ENCODE results near the gene FRY. TPM values are rescaled to one million over a fixed set of nuclear protein-coding genes. Genes with fewer than 3 reads are reported as not detected.
"Not testable (repeated sequence)": the region's sequence is repeated elsewhere in the genome, so short reads cannot be mapped to it uniquely, and the experiment has no call there.

Gene FRY
- total RNA-seq, 1 experiment from 2014 or later = 1.3 TPM

- H3K4me3 ChIP-seq (ENCODE audit: low read length); H4K20me1 ChIP-seq (ENCODE audit: low read length); intact Hi-C loops (cut with micrococcal nuclease); H3K27me3 ChIP-seq (ENCODE audit: low read length); H3K9ac ChIP-seq (ENCODE audit: low read length); H3K36me3 ChIP-seq (ENCODE audit: low read depth, low read length); H3K27ac ChIP-seq (ENCODE audit: low read length); H2AFZ ChIP-seq (ENCODE audit: low read length); H3K9me3 ChIP-seq (ENCODE audit: low read length); BruUV-seq (replicated peaks); H3K9me2 ChIP-seq (replicated peaks; ENCODE audit: low read length); H3F3A ChIP-seq (ENCODE audit: low read length, unreplicated experiment); H3K79me2 ChIP-seq (ENCODE audit: low read length); H3K4me1 ChIP-seq (ENCODE audit: insufficient read depth, low read length); H3K4me2 ChIP-seq (ENCODE audit: low read length); POLR2A ChIA-PET (ENCODE audit: unreplicated experiment); CTCF ChIA-PET; ATAC-seq; DNase-seq: not testable (repeated sequence)
Observed at GRCh38 chr13:31984388-31984787, 47.2 kb upstream of the FRY start.

GRCh38 chr13:31986676-31987470, 44.7 kb upstream of the FRY start:
- no peak for TF ChIP-seq EZH2phosphoT487 (IDR thresholded peaks at IDR 0.05; ENCODE audit: borderline replicate concordance, low read length)
- no peak for TF ChIP-seq EZH2 (IDR thresholded peaks at IDR 0.05; ENCODE audit: low read length, unreplicated experiment)
- no peak for DNase-seq
- BruUV-seq (replicated peaks) = no TSS peak
- Histone ChIP-seq H3K4me1 (ENCODE audit: insufficient read depth, low read length) (peaks cover 3% of the 10 kb centered on the region; the same call in 1 of the 2 replicates), H3K4me2 (ENCODE audit: low read length) (no peak overlapping the region), H3K27ac (ENCODE audit: low read length) (no peak overlapping the region), H3K9me2 (replicated peaks; ENCODE audit: low read length) (no peaks in the 10 kb centered on the region), H3F3A (ENCODE audit: low read length, unreplicated experiment) (no peaks in the 10 kb centered on the region), H3K79me2 (ENCODE audit: low read length) (no peaks in the 10 kb centered on the region), H3K36me3 (ENCODE audit: low read depth, low read length) (no peaks in the 10 kb centered on the region), H3K4me3 (ENCODE audit: low read length) (no peak overlapping the region), H2AFZ (ENCODE audit: low read length) (no peak overlapping the region), H3K27me3 (ENCODE audit: low read length) (no peaks in the 10 kb centered on the region), H4K20me1 (ENCODE audit: low read length) (no peaks in the 10 kb centered on the region), H3K9ac (ENCODE audit: low read length) (no peak overlapping the region), H3K9me3 (ENCODE audit: low read length) (no peaks in the 10 kb centered on the region)
- intact Hi-C loops (cut with micrococcal nuclease) = no loop called here
- no peak for ATAC-seq
- ChIA-PET CTCF (no interaction called here), POLR2A (ENCODE audit: unreplicated experiment) (no interaction called here)

GRCh38 chr13:31987535-31988170, 43.9 kb upstream of the FRY start:
- ChIA-PET CTCF (no interaction called here), POLR2A (ENCODE audit: unreplicated experiment) (no interaction called here)
- Histone ChIP-seq H2AFZ (ENCODE audit: low read length) (no peak overlapping the region), H3K4me2 (ENCODE audit: low read length) (no peak overlapping the region), H3K9me2 (replicated peaks; ENCODE audit: low read length) (no peaks in the 10 kb centered on the region), H3K27me3 (ENCODE audit: low read length) (no peaks in the 10 kb centered on the region), H3K79me2 (ENCODE audit: low read length) (no peaks in the 10 kb centered on the region), H3K36me3 (ENCODE audit: low read depth, low read length) (no peaks in the 10 kb centered on the region), H3K4me3 (ENCODE audit: low read length) (no peak overlapping the region), H3F3A (ENCODE audit: low read length, unreplicated experiment) (no peaks in the 10 kb centered on the region), H4K20me1 (ENCODE audit: low read length) (no peaks in the 10 kb centered on the region), H3K9me3 (ENCODE audit: low read length) (no peaks in the 10 kb centered on the region), H3K9ac (ENCODE audit: low read length) (no peak overlapping the region), H3K4me1 (ENCODE audit: insufficient read depth, low read length) (peaks cover 3% of the 10 kb centered on the region; the same call in 1 of the 2 replicates), H3K27ac (ENCODE audit: low read length) (no peak overlapping the region)
- BruUV-seq (replicated peaks) = no TSS peak
- DNase-seq (no peak), ATAC-seq (no peak)
- intact Hi-C loops (cut with micrococcal nuclease) = no loop called here
- TF ChIP-seq CTCF (conservative IDR thresholded peaks at IDR 0.05; ENCODE audit: low read depth, low read length) = no peak
- no peak for TF ChIP-seq EZH2phosphoT487 (IDR thresholded peaks at IDR 0.05; ENCODE audit: borderline replicate concordance, low read length)

- BruUV-seq (replicated peaks); H3K4me1 ChIP-seq (ENCODE audit: insufficient read depth, low read length): not testable (repeated sequence)
Observed at GRCh38 chr13:31994367-31994766, 37.2 kb upstream of the FRY start.

More at GRCh38 chr13:31994367-31994766, 37.2 kb upstream of the FRY start:
- intact Hi-C loops (cut with micrococcal nuclease); CTCF ChIA-PET; H3K27ac ChIP-seq (ENCODE audit: low read length); H3K9me2 ChIP-seq (replicated peaks; ENCODE audit: low read length); H3K27me3 ChIP-seq (ENCODE audit: low read length); H2AFZ ChIP-seq (ENCODE audit: low read length); H3K79me2 ChIP-seq (ENCODE audit: low read length); H4K20me1 ChIP-seq (ENCODE audit: low read length); H3K9me3 ChIP-seq (ENCODE audit: low read length); H3K4me3 ChIP-seq (ENCODE audit: low read length); H3K36me3 ChIP-seq (ENCODE audit: low read depth, low read length); DNase-seq; ATAC-seq; H3K9ac ChIP-seq (ENCODE audit: low read length); H3K4me2 ChIP-seq (ENCODE audit: low read length); POLR2A ChIA-PET (ENCODE audit: unreplicated experiment); H3F3A ChIP-seq (ENCODE audit: low read length, unreplicated experiment): not testable (repeated sequence)

Data from PC-3 (cell line).